Liver (tissue), 3 donors: ENCODE results near the gene RIOX2.

Experiments used
- JUND ChIP-seq, 2 donors: IDR thresholded peaks; 2 replicates each; pipeline ENCODE4 v1.6.1; 2016; ENCODE audit warnings: antibody characterized with exemption in 2 of 2
- RAD21 ChIP-seq, 2 donors: IDR thresholded peaks; 2 replicates each; pipeline ENCODE4 v1.6.1; 2016; ENCODE audit warnings: antibody characterized with exemption in 2 of 2, mild to moderate bottlenecking in 2 of 2
- RXRA ChIP-seq, 2 donors: IDR thresholded peaks; 2 replicates each; pipeline ENCODE4 v1.6.1; 2017 to 2018; ENCODE audit warnings: antibody characterized with exemption in 2 of 2, mild to moderate bottlenecking in 1 of 2
- SP1 ChIP-seq: IDR thresholded peaks from 2 replicates; pipeline ENCODE4 v1.6.1; 2018; ENCODE audit warnings: antibody characterized with exemption, mild to moderate bottlenecking
- TAF1 ChIP-seq: conservative IDR thresholded peaks from 2 replicates; pipeline ENCODE4 v1.6.1; 2016; ENCODE audit warnings: antibody characterized with exemption, mild to moderate bottlenecking
- YY1 ChIP-seq: IDR thresholded peaks from 2 replicates; pipeline ENCODE4 v1.6.1; 2016; ENCODE audit warnings: antibody characterized with exemption, mild to moderate bottlenecking
- TF ChIP-seq, protein P1 (sequence below): fragments of 150-350 bp; IDR thresholded peaks from 2 replicates; pipeline ENCODE4 v1.5.1; 2017; ENCODE audit warnings: improper control_type of control experiment, low read depth, low read length; ENCODE audit not compliant: missing input control
- TF ChIP-seq, protein P2 (sequence below): IDR thresholded peaks from 2 replicates; pipeline ENCODE4 v1.6.1; 2016; ENCODE audit warnings: antibody characterized with exemption
- TF ChIP-seq, protein P3 (sequence below): IDR thresholded peaks from 2 replicates; pipeline ENCODE4 v1.6.1; 2016; ENCODE audit warnings: antibody characterized with exemption
- TF ChIP-seq, protein P4 (sequence below): IDR thresholded peaks from 2 replicates; pipeline ENCODE4 v1.6.1; 2016; ENCODE audit warnings: antibody characterized with exemption, mild to moderate bottlenecking
- TF ChIP-seq, protein P5 (sequence below): IDR thresholded peaks from 2 replicates; pipeline ENCODE4 v1.6.1; 2016; ENCODE audit warnings: antibody characterized with exemption
- donor health status: healthy.
- donor health status: healthy.

DNA sequence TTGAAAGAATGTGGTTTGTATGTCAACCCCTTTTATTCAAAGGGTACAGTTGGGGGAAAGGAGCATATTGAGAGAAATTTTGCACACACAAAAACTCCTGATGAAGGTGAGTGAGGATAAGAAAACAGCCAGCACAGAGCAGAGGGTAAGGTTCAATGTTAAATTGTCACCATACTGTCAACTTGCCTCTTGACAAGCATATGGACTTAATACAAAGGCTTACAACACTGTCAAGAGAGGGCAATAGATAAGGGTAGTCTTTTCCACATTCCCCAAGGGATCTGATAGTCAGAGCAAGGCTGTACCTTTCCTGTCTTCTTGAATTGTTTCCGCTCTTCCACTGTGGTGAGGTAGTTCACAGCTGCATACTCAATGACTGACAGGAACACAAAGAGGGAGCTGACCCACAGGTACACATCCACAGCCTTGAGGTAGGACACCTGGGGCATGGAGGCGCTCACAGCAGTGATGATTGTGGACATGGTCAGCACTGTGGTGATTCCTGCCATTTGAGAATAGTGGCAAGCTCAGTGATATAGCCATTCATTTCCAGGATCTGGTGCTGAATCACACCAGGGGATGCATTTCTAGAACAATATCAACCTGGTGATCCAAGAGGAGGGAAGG, 20.4 kb upstream of the RIOX2 start:
- TF ChIP-seq, protein P1, sequence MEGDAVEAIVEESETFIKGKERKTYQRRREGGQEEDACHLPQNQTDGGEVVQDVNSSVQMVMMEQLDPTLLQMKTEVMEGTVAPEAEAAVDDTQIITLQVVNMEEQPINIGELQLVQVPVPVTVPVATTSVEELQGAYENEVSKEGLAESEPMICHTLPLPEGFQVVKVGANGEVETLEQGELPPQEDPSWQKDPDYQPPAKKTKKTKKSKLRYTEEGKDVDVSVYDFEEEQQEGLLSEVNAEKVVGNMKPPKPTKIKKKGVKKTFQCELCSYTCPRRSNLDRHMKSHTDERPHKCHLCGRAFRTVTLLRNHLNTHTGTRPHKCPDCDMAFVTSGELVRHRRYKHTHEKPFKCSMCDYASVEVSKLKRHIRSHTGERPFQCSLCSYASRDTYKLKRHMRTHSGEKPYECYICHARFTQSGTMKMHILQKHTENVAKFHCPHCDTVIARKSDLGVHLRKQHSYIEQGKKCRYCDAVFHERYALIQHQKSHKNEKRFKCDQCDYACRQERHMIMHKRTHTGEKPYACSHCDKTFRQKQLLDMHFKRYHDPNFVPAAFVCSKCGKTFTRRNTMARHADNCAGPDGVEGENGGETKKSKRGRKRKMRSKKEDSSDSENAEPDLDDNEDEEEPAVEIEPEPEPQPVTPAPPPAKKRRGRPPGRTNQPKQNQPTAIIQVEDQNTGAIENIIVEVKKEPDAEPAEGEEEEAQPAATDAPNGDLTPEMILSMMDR: no peak
- TF ChIP-seq, protein P2, sequence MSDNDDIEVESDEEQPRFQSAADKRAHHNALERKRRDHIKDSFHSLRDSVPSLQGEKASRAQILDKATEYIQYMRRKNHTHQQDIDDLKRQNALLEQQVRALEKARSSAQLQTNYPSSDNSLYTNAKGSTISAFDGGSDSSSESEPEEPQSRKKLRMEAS: no peak
- TF ChIP-seq, protein P3, sequence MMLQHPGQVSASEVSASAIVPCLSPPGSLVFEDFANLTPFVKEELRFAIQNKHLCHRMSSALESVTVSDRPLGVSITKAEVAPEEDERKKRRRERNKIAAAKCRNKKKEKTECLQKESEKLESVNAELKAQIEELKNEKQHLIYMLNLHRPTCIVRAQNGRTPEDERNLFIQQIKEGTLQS: no peak
- TF ChIP-seq RAD21 (IDR thresholded peaks at IDR 0.05) (no peak), RXRA (IDR thresholded peaks at IDR 0.05) (no peak), TAF1 (no peak), YY1 (no peak), JUND (IDR thresholded peaks at IDR 0.05) (no peak), SP1 (no peak)
- TF ChIP-seq, protein P4, sequence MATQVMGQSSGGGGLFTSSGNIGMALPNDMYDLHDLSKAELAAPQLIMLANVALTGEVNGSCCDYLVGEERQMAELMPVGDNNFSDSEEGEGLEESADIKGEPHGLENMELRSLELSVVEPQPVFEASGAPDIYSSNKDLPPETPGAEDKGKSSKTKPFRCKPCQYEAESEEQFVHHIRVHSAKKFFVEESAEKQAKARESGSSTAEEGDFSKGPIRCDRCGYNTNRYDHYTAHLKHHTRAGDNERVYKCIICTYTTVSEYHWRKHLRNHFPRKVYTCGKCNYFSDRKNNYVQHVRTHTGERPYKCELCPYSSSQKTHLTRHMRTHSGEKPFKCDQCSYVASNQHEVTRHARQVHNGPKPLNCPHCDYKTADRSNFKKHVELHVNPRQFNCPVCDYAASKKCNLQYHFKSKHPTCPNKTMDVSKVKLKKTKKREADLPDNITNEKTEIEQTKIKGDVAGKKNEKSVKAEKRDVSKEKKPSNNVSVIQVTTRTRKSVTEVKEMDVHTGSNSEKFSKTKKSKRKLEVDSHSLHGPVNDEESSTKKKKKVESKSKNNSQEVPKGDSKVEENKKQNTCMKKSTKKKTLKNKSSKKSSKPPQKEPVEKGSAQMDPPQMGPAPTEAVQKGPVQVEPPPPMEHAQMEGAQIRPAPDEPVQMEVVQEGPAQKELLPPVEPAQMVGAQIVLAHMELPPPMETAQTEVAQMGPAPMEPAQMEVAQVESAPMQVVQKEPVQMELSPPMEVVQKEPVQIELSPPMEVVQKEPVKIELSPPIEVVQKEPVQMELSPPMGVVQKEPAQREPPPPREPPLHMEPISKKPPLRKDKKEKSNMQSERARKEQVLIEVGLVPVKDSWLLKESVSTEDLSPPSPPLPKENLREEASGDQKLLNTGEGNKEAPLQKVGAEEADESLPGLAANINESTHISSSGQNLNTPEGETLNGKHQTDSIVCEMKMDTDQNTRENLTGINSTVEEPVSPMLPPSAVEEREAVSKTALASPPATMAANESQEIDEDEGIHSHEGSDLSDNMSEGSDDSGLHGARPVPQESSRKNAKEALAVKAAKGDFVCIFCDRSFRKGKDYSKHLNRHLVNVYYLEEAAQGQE: no peak
- TF ChIP-seq, protein P5, sequence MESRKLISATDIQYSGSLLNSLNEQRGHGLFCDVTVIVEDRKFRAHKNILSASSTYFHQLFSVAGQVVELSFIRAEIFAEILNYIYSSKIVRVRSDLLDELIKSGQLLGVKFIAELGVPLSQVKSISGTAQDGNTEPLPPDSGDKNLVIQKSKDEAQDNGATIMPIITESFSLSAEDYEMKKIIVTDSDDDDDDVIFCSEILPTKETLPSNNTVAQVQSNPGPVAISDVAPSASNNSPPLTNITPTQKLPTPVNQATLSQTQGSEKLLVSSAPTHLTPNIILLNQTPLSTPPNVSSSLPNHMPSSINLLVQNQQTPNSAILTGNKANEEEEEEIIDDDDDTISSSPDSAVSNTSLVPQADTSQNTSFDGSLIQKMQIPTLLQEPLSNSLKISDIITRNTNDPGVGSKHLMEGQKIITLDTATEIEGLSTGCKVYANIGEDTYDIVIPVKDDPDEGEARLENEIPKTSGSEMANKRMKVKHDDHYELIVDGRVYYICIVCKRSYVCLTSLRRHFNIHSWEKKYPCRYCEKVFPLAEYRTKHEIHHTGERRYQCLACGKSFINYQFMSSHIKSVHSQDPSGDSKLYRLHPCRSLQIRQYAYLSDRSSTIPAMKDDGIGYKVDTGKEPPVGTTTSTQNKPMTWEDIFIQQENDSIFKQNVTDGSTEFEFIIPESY: no peak
